ENCODE measurements around the gene LPP.

DNA sequence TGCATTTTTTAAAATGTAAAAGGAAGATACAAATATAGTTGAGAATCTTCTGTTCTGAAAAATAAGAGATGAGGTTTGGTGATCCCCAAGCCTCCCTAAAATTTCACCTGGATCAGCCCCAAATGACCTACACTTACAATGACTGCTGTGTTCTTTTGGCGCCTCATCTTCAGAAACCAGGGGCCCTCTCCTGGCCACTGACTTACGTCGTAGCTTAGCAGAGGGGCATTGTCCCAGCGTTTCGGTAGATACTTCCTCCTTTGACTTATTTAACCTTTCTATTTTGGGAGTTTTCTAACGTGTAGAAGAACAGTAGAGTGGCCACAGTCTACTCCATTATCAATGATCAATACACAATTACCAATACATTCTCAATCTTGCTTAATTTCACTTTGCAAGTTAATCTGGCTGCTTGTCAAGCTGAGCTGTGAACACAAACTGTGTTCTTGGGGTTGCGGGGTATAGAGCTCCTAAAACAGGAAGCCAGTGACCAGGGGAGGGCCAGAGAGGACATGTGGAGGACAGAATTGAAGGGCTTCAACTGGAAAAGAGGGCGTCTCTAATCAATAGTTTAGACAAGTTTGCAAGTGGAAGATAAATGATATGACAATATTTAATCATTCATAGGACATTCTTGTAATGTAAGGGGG is 419.5 kb downstream of the LPP start:
- TF ChIP-seq ZNF607 (CRISPR knock-in tag; IDR thresholded peaks at IDR 0.05; ENCODE audit: borderline replicate concordance) (no peak), ZNF282 (IDR thresholded peaks at IDR 0.05; ENCODE audit: partially characterized antibody) (no peak), MIER3 (CRISPR knock-in tag; IDR thresholded peaks at IDR 0.05; ENCODE audit: borderline replicate concordance) (no peak), ZBTB34 (CRISPR knock-in tag; IDR thresholded peaks at IDR 0.05) (no peak), TCF12 (IDR thresholded peaks at IDR 0.05) (no peak), TCF12 (CRISPR knock-in tag; IDR thresholded peaks at IDR 0.05) (no peak), CREB1 (IDR thresholded peaks at IDR 0.05) (no peak), CREB1 (CRISPR knock-in tag; IDR thresholded peaks at IDR 0.05) (no peak), RAD21 (CRISPR knock-in tag; IDR thresholded peaks at IDR 0.05) (no peak), JUN (CRISPR knock-in tag; IDR thresholded peaks at IDR 0.05) (no peak), ZNF674 (CRISPR knock-in tag; IDR thresholded peaks at IDR 0.05; ENCODE audit: low read depth) (no peak), ZNF512 (CRISPR knock-in tag; IDR thresholded peaks at IDR 0.05) (no peak), ZNF563 (CRISPR knock-in tag; IDR thresholded peaks at IDR 0.05) (no peak)
- TF ChIP-seq, protein P1, sequence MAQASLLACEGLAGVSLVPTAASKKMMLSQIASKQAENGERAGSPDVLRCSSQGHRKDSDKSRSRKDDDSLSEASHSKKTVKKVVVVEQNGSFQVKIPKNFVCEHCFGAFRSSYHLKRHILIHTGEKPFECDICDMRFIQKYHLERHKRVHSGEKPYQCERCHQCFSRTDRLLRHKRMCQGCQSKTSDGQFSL (CRISPR knock-in tag; IDR thresholded peaks at IDR 0.05): no peak
- TF ChIP-seq, protein P2, sequence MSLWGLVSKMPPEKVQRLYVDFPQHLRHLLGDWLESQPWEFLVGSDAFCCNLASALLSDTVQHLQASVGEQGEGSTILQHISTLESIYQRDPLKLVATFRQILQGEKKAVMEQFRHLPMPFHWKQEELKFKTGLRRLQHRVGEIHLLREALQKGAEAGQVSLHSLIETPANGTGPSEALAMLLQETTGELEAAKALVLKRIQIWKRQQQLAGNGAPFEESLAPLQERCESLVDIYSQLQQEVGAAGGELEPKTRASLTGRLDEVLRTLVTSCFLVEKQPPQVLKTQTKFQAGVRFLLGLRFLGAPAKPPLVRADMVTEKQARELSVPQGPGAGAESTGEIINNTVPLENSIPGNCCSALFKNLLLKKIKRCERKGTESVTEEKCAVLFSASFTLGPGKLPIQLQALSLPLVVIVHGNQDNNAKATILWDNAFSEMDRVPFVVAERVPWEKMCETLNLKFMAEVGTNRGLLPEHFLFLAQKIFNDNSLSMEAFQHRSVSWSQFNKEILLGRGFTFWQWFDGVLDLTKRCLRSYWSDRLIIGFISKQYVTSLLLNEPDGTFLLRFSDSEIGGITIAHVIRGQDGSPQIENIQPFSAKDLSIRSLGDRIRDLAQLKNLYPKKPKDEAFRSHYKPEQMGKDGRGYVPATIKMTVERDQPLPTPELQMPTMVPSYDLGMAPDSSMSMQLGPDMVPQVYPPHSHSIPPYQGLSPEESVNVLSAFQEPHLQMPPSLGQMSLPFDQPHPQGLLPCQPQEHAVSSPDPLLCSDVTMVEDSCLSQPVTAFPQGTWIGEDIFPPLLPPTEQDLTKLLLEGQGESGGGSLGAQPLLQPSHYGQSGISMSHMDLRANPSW (CRISPR knock-in tag; IDR thresholded peaks at IDR 0.05; ENCODE audit: borderline replicate concordance): no peak
- TF ChIP-seq, protein P3, sequence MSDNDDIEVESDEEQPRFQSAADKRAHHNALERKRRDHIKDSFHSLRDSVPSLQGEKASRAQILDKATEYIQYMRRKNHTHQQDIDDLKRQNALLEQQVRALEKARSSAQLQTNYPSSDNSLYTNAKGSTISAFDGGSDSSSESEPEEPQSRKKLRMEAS (IDR thresholded peaks at IDR 0.05): no peak
